ENCODE measurements around the gene PRF1. TPM values are rescaled to one million over a fixed set of nuclear protein-coding genes. Genes with fewer than 3 reads are reported as not detected.
"Not testable (repeated sequence)": the region's sequence is repeated elsewhere in the genome, so short reads cannot be mapped to it uniquely, and the experiment has no call there.

The PRF1 gene
- total and polyA plus RNA-seq, 2 of the 13 experiments (the other 11 are each of a cell fraction or from before 2014, with no cell fraction given) = 1.00 to 1.4 TPM

DNA sequence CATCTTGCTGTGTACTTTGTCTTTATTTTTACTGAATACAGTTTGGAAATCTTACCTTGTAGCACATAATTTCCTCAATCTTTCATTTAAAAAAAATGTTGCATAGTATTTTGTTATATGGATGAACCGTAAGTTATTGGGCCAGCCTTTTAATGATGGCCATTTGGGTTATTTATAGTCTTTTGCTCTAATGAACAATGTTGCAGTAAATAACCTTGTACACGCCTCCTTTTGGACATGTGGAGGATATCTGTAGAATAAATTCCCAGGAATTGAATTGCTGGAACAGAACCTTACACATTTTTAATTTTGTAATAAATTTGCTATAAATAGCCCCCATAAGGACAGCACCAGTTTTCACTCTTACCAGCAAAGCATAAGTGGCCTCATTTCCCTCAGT lies 12.7 kb upstream of the PRF1 start:
- Histone ChIP-seq H3K9me3 (ENCODE audit: low read length) (peaks cover 12% of the 10 kb centered on the region), H3K4me2 (ENCODE audit: low read depth, low read length) (no peak overlapping the region), H3K9ac (ENCODE audit: insufficient read depth, low read depth, low read length) (no peak overlapping the region), H3K4me1 (ENCODE audit: insufficient read depth, low read length) (no peaks in the 10 kb centered on the region), H3K27me3 (ENCODE audit: control insufficient read depth in 1 of 2, insufficient read depth in 2 of 2, low read length in 2 of 2) (0 out of 5 replicates have a peak, but pooled peaks cover 0 to 3% of the 10 kb centered on the region in 2 experiments), H3K36me3 (replicated peaks in 1 of 2; ENCODE audit: control insufficient read depth in 1 of 2, insufficient read depth in 2 of 2, low read length in 2 of 2) (no peaks in the 10 kb centered on the region), H4K20me1 (ENCODE audit: insufficient read depth, low read length) (no peaks in the 10 kb centered on the region), H3K79me2 (ENCODE audit: insufficient read depth, low read length) (no peaks in the 10 kb centered on the region), H3K27ac (ENCODE audit: extremely low read length, insufficient read depth, low read length) (no peak overlapping the region), H2AFZ (ENCODE audit: low read length) (no peak overlapping the region), H3K4me3 (replicated peaks in 1 of 3; ENCODE audit: insufficient read depth in 1 of 3, low read depth in 2 of 3, low read length in 3 of 3) (no peak overlapping the region)
- FAIRE-seq (no peak), ATAC-seq (no peak), DNase-seq (ENCODE audit: low spot score) (no peak)
- CTCF ChIA-PET (ENCODE audit: low intra/inter-chr PET ratio, low total read pairs) = no interaction called here
- intact Hi-C loops (cut with micrococcal nuclease; ENCODE audit: unreplicated experiment) (no loop called here), in situ Hi-C loops (cut with HindIII; ENCODE audit: extremely low pct_ligation_motif_present, low pct_unique_long_range_greater_than_20kb) (no loop called here)
- BruUV-seq (replicated peaks) = no TSS peak
- POLR2A ChIA-PET = no interaction called here
- 79% methylated on average over 2 of the region's 2 CpGs for whole genome bisulfite sequencing (ENCODE audit: low lambda C conversion rate)
- TF ChIP-seq TEAD3 (CRISPR knock-in tag; optimal IDR thresholded peaks at IDR 0.05; ENCODE audit: borderline replicate concordance) = no peak
- TF ChIP-seq ZNF501 (CRISPR knock-in tag; IDR thresholded peaks at IDR 0.05) = no peak
- TF ChIP-seq ZNF496 (CRISPR knock-in tag; IDR thresholded peaks at IDR 0.05; ENCODE audit: insufficient replicate concordance) = no peak
- no peak for TF ChIP-seq RARG (CRISPR knock-in tag; IDR thresholded peaks at IDR 0.05; ENCODE audit: low read depth)
- TF ChIP-seq ATF7-NPFF (CRISPR knock-in tag; IDR thresholded peaks at IDR 0.05; ENCODE audit: low read depth) = no peak
- no peak for TF ChIP-seq ZNF350 (CRISPR knock-in tag; IDR thresholded peaks at IDR 0.05; ENCODE audit: borderline replicate concordance, low read depth)
- no peak for TF ChIP-seq MIXL1 (CRISPR knock-in tag; IDR thresholded peaks at IDR 0.05)
- no peak for TF ChIP-seq ASH2L (IDR thresholded peaks at IDR 0.05; ENCODE audit: insufficient read length, low read depth, low read length)
- TF ChIP-seq KDM3A (CRISPR knock-in tag; IDR thresholded peaks at IDR 0.05; ENCODE audit: low read depth) = no peak

DNA sequence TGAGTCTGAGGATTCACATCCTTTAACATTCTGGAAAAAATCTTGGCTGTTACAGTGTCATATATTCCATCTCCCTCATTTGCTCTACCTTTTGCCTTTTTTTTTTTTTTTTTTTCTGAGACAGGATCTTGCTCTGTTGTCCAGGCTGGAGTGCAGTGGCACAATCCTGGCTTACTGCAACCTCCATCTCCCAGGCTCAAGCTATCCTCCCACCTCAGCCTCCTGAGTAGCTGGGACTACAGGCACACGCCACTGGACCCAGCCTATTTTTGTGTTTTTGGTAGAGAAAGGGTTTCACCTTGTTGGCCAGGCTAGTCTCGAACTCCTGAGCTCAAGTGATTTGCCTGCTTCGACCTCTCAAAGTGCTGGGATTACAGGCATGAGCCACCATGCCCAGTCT lies 11.8 kb upstream of the PRF1 start:
- FAIRE-seq; ATAC-seq; H3K9me3 ChIP-seq (ENCODE audit: low read length); BruUV-seq (replicated peaks); H3K27ac ChIP-seq (ENCODE audit: extremely low read length, insufficient read depth, low read length); H3K9ac ChIP-seq (ENCODE audit: insufficient read depth, low read depth, low read length); POLR2A ChIA-PET; H3K4me1 ChIP-seq (ENCODE audit: insufficient read depth, low read length); H4K20me1 ChIP-seq (ENCODE audit: insufficient read depth, low read length); H3K27me3 ChIP-seq (ENCODE audit: control insufficient read depth in 1 of 2, insufficient read depth in 2 of 2, low read length in 2 of 2); DNase-seq (ENCODE audit: low spot score); CTCF ChIA-PET (ENCODE audit: low intra/inter-chr PET ratio, low total read pairs); H3K4me3 ChIP-seq (replicated peaks in 1 of 3; ENCODE audit: insufficient read depth in 1 of 3, low read depth in 2 of 3, low read length in 3 of 3); intact Hi-C loops (cut with micrococcal nuclease; ENCODE audit: unreplicated experiment); H3K36me3 ChIP-seq (replicated peaks in 1 of 2; ENCODE audit: control insufficient read depth in 1 of 2, insufficient read depth in 2 of 2, low read length in 2 of 2); H2AFZ ChIP-seq (ENCODE audit: low read length); H3K79me2 ChIP-seq (ENCODE audit: insufficient read depth, low read length); H3K4me2 ChIP-seq (ENCODE audit: low read depth, low read length); in situ Hi-C loops (cut with HindIII; ENCODE audit: extremely low pct_ligation_motif_present, low pct_unique_long_range_greater_than_20kb): not testable (repeated sequence)
- 15% methylated on average over 3 of the region's 3 CpGs for WGBS (ENCODE audit: low lambda C conversion rate)
